ENCODE results near the gene GPR183.

The GPR183 gene

DNA sequence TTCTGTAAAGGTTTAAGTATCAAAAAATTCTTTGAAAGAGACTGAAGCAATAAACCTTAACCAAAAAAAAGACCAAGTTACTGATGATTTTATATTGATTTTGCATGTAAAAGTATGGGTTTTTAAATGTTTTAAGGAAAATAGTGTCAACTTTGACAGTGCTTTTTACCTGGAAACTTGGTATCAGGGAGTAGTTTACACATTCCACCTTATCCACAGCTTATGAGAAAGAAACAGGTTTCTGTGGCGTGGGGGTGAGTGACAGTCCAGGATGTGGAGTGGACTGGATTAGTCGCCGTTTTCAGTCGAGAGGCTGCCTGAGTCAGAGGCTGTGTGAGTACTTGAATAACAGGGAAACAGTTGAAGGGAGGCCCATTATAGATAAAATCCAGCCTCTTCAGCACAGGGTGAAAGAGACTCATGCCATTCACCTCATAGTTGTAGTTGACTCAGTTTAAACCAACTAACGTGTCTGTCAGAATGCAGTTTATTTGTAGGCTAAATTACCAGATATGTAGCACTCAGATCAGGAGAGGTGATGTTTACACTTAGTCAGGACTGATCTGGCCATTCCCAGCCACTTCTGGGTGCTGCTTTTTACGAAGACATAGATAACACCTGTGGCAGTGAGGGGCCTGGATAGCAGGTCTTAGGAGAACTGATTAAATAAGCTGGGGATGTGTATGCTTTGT is 595 bp upstream of the GPR183 start:
- TF ChIP-seq FOXP2 (optimal IDR thresholded peaks at IDR 0.05; ENCODE audit: borderline replicate concordance, extremely low read depth, extremely low read length, insufficient read depth) (no peak), POLR2AphosphoS5 (IDR thresholded peaks at IDR 0.05; ENCODE audit: low read depth, low read length) (no peak), SIN3A (IDR thresholded peaks at IDR 0.05; ENCODE audit: borderline replicate concordance, insufficient read depth, low read length) (no peak), REST (IDR thresholded peaks at IDR 0.05; ENCODE audit: insufficient read depth in 1 of 2, low read depth in 2 of 2, low read length in 2 of 2) (no peak), TAF1 (IDR thresholded peaks at IDR 0.05; ENCODE audit: borderline replicate concordance, insufficient read depth, low read length) (no peak)

- TF ChIP-seq SIN3A (IDR thresholded peaks at IDR 0.05; ENCODE audit: borderline replicate concordance, insufficient read depth, low read length) (no peak), POLR2AphosphoS5 (IDR thresholded peaks at IDR 0.05; ENCODE audit: low read depth, low read length) (no peak)
These were observed 1.6 kb downstream of the GPR183 start for GRCh38 chr13:99305566-99305965.

- TF ChIP-seq REST (IDR thresholded peaks at IDR 0.05; ENCODE audit: insufficient read depth in 1 of 2, low read depth in 2 of 2, low read length in 2 of 2) (no peak), POLR2AphosphoS5 (IDR thresholded peaks at IDR 0.05; ENCODE audit: low read depth, low read length) (no peak), FOXP2 (optimal IDR thresholded peaks at IDR 0.05; ENCODE audit: borderline replicate concordance, extremely low read depth, extremely low read length, insufficient read depth) (no peak), SIN3A (IDR thresholded peaks at IDR 0.05; ENCODE audit: borderline replicate concordance, insufficient read depth, low read length) (no peak), TAF1 (IDR thresholded peaks at IDR 0.05; ENCODE audit: borderline replicate concordance, insufficient read depth, low read length) (no peak)
These were observed 2.0 kb downstream of the GPR183 start for GRCh38 chr13:99305158-99305557.

- TF ChIP-seq POLR2AphosphoS5 (IDR thresholded peaks at IDR 0.05; ENCODE audit: low read depth, low read length) (no peak), TAF1 (IDR thresholded peaks at IDR 0.05; ENCODE audit: borderline replicate concordance, insufficient read depth, low read length) (no peak), REST (IDR thresholded peaks at IDR 0.05; ENCODE audit: insufficient read depth in 1 of 2, low read depth in 2 of 2, low read length in 2 of 2) (no peak), SIN3A (IDR thresholded peaks at IDR 0.05; ENCODE audit: borderline replicate concordance, insufficient read depth, low read length) (no peak), FOXP2 (optimal IDR thresholded peaks at IDR 0.05; ENCODE audit: borderline replicate concordance, extremely low read depth, extremely low read length, insufficient read depth) (no peak)
These were observed 2.7 kb downstream of the GPR183 start for GRCh38 chr13:99304541-99304940.

DNA sequence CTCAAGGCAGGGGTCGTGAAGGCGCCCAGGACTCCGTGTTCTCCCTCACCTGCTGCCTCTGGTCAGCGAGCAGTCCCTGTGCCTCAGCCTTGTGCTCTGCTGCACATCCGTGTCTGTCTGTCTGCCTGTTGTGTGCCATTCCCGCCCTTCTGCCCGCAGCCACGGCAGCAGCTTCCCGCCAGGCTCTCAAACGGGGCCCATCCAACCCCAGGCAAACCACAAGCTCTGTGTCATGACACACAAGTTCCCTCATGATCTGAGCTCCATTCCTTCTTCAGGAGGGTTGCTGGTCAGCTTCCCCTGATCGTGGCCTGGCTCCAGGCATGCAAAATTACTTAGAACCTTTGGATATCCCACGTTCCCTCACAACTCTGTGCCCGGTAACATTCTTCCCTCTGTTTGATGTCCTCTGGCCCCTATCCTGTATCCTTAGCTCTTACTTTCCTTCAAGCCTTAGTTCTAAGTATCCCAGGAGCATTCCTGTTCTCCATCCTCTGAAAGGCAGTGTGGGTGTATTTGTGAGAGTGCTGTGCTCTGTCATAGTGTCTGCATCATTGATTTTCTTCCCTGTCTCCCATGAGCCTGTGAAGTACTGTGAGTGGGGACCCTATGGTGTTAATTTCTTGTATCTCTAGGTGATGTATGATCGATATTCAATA is 3.2 kb downstream of the GPR183 start:
- TF ChIP-seq TAF1 (IDR thresholded peaks at IDR 0.05; ENCODE audit: borderline replicate concordance, insufficient read depth, low read length) (no peak), SIN3A (IDR thresholded peaks at IDR 0.05; ENCODE audit: borderline replicate concordance, insufficient read depth, low read length) (no peak), REST (IDR thresholded peaks at IDR 0.05; ENCODE audit: insufficient read depth in 1 of 2, low read depth in 2 of 2, low read length in 2 of 2) (no peak)

All from PFSK-1 (cell line).